Sigmoid colon (tissue), 7 donors: ENCODE measurements around the gene CRY2. TPM values are rescaled to one million over a fixed set of nuclear protein-coding genes. Genes with fewer than 3 reads are reported as not detected.
"Not testable (repeated sequence)": the region's sequence is repeated elsewhere in the genome, so short reads cannot be mapped to it uniquely, and the experiment has no call there.

Experiments
- DNase-seq: peaks from one replicate; pipeline ENCODE4 v3.0.0-alpha.2; 2019
- H3K27ac ChIP-seq, 4 donors: fragments of 200-600 bp; sonication (generic); one replicate each; pipeline ENCODE4 v1.5.1; 2016 to 2019; ENCODE audit warnings: mild to moderate bottlenecking in 1 of 4
- H3K27me3 ChIP-seq, 3 donors: fragments of 200-600 bp; sonication (generic); one replicate each; pipeline ENCODE4 v1.5.1; 2019; ENCODE audit warnings: mild to moderate bottlenecking in 1 of 3
- H3K36me3 ChIP-seq, 4 donors: fragments of 200-600 bp; sonication (generic); one replicate each; pipeline ENCODE4 v1.5.1; 2016 to 2019
- H3K4me1 ChIP-seq, 4 donors: fragments of 200-600 bp; sonication (generic); one replicate each; pipeline ENCODE4 v1.5.1; 2017 to 2019
- H3K4me3 ChIP-seq, 4 donors: fragments of 200-600 bp; sonication (generic); one replicate each; pipeline ENCODE4 v1.5.1; 2017 to 2019; ENCODE audit warnings: mild to moderate bottlenecking in 2 of 4, moderate library complexity in 1 of 4
- H3K9me3 ChIP-seq, 4 donors: fragments of 200-600 bp in 3 of 4; sonication (generic) in 3 of 4; one replicate each; pipeline versions ENCODE4 v1.5.1 to v1.6.1; 2013 to 2019
- EP300 ChIP-seq, 4 donors: sonication (generic); formaldehyde crosslinking; IDR thresholded peaks; one replicate each; pipeline ENCODE4 v1.6.1; 2017; ENCODE audit warnings: antibody characterized with exemption in 4 of 4
- POLR2A ChIP-seq, 2 donors: fragments of 450-650 bp; IDR thresholded peaks; one replicate each; pipeline ENCODE4 v1.6.1; 2016; ENCODE audit warnings: antibody characterized with exemption in 2 of 2, mild to moderate bottlenecking in 2 of 2, moderate library complexity in 2 of 2
- POLR2AphosphoS5 ChIP-seq, 4 donors: sonication (generic); formaldehyde crosslinking; IDR thresholded peaks; one replicate each; pipeline ENCODE4 v1.6.1; 2017; ENCODE audit warnings: antibody characterized with exemption in 4 of 4
- WGBS, 2 donors: extraction: QIAGEN DNeasy Blood & Tissue Kit; methylation state at CpG; one replicate each; pipeline ENCODE4 v1.1.7; 2013; 5-methylcytosine and 5-hydroxymethylcytosine counted together
- intact Hi-C: fragments of 100-400 bp; cut with DNase I; formaldehyde crosslinking; loops from one replicate; pipeline ENCODE4 v1.15.1; 2023
- polyA plus RNA-seq, 3 donors: library from polyadenylated mRNA; stranded (reverse); fragments of 200-250 nt; gene quantifications; one replicate each; pipeline ENCODE4 v1.2.3, GENCODE V29; 2013
- total RNA-seq, 4 donors: library from RNA; depleted of rRNA; stranded (reverse); fragments of >200 nt; gene quantifications; one replicate each; pipeline ENCODE4 v1.1.0, GENCODE V29; 2016
- TF ChIP-seq, protein P1 (sequence below), 4 experiments: fragments of 450-650 bp in 3 of 4; fragments of 200-600 bp in 1 of 4; IDR thresholded peaks; one replicate each; pipeline ENCODE4 v1.5.1; 2016 to 2019; ENCODE audit warnings: antibody characterized with exemption in 4 of 4, mild to moderate bottlenecking in 3 of 4, moderate library complexity in 2 of 4
- donor health status: healthy with polysubstance abuse.
- donor health status: Bipolar disorder and iron deficiency.
- donor health status: healthy.

The CRY2 gene
- total and polyA plus RNA-seq, 7 donors = 5.3 to 49.3 (median 27.5) TPM

GRCh38 chr11:45904309-45904915 is 57.1 kb downstream of the CRY2 start:
- intact Hi-C loops = loop anchor here (5.0 kb wide), 2 partner anchors 42 to 62 kb away; no protein-coding TSS in a partner anchor
- Histone ChIP-seq H3K27ac (no peak overlapping the region), H3K36me3 (peaks cover 0 to 27% (median 1%) of the 10 kb centered on the region in 4 donors), H3K9me3 (no peaks in the 10 kb centered on the region), H3K27me3 (no peaks in the 10 kb centered on the region), H3K4me3 (no peak overlapping the region), H3K4me1 (peaks cover 0 to 19% (median 16%) of the 10 kb centered on the region in 4 donors)
- DNase-seq = no peak
- no peak for TF ChIP-seq POLR2AphosphoS5 (IDR thresholded peaks at IDR 0.05)
- no peak for TF ChIP-seq EP300 (IDR thresholded peaks at IDR 0.05)
- TF ChIP-seq POLR2A (IDR thresholded peaks at IDR 0.05) = no peak
- TF ChIP-seq, protein P1, sequence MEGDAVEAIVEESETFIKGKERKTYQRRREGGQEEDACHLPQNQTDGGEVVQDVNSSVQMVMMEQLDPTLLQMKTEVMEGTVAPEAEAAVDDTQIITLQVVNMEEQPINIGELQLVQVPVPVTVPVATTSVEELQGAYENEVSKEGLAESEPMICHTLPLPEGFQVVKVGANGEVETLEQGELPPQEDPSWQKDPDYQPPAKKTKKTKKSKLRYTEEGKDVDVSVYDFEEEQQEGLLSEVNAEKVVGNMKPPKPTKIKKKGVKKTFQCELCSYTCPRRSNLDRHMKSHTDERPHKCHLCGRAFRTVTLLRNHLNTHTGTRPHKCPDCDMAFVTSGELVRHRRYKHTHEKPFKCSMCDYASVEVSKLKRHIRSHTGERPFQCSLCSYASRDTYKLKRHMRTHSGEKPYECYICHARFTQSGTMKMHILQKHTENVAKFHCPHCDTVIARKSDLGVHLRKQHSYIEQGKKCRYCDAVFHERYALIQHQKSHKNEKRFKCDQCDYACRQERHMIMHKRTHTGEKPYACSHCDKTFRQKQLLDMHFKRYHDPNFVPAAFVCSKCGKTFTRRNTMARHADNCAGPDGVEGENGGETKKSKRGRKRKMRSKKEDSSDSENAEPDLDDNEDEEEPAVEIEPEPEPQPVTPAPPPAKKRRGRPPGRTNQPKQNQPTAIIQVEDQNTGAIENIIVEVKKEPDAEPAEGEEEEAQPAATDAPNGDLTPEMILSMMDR (IDR thresholded peaks at IDR 0.05) = no peak
- 46 to 80% methylated on average over 15 of the region's 15 CpGs for WGBS, 2 donors

GRCh38 chr11:45905095-45905494 is 57.8 kb downstream of the CRY2 start:
- intact Hi-C loops = no loop called here
- H3K4me1 ChIP-seq = peaks cover 0 to 14% (median 12%) of the 10 kb centered on the region in 4 donors

GRCh38 chr11:45905576-45905975 is 58.3 kb downstream of the CRY2 start:
- 23 to 42% methylated on average over 6 of the region's 6 CpGs for WGBS, 2 donors
- peaks cover 0 to 38% (median 7%) of the 10 kb centered on the region in 4 donors for H3K36me3 ChIP-seq
- H3K9me3 ChIP-seq, DNase-seq, H3K4me3 ChIP-seq, H3K27me3 ChIP-seq, H3K27ac ChIP-seq, intact Hi-C loops: not testable (repeated sequence)
- H3K4me1 ChIP-seq = peaks cover 0 to 10% (median 8%) of the 10 kb centered on the region in 4 donors

More at GRCh38 chr11:45905095-45905494, 57.8 kb downstream of the CRY2 start:
- H3K4me3 ChIP-seq = no peak overlapping the region
- no peaks in the 10 kb centered on the region for H3K9me3 ChIP-seq
- DNase-seq = no peak
- no peak overlapping the region for H3K27ac ChIP-seq
- H3K27me3 ChIP-seq = no peaks in the 10 kb centered on the region
- TF ChIP-seq POLR2AphosphoS5 (IDR thresholded peaks at IDR 0.05) = no peak
- no peak for TF ChIP-seq EP300 (IDR thresholded peaks at IDR 0.05)
- TF ChIP-seq, protein P1 (IDR thresholded peaks at IDR 0.05) = no peak
- TF ChIP-seq POLR2A (IDR thresholded peaks at IDR 0.05) = no peak
- WGBS, 2 donors = 92 to 93% methylated on average over 19 of the region's 19 CpGs
- peaks cover 0 to 34% (median 5%) of the 10 kb centered on the region in 4 donors for H3K36me3 ChIP-seq

- Histone ChIP-seq H3K4me3 (no peak overlapping the region), H3K9me3 (no peaks in the 10 kb centered on the region), H3K27me3 (no peaks in the 10 kb centered on the region), H3K4me1 (peaks cover 0 to 4% (median 2%) of the 10 kb centered on the region in 4 donors), H3K36me3 (peaks cover 0 to 44% (median 13%) of the 10 kb centered on the region in 4 donors), H3K27ac (no peak overlapping the region)
- 16 to 47% methylated on average over 19 of the region's 19 CpGs for WGBS, 2 donors
- no peak for DNase-seq
- intact Hi-C loops = no loop called here
- TF ChIP-seq, protein P1 (IDR thresholded peaks at IDR 0.05) = no peak
- peak in 1 of 4 donors; percentile 12 for TF ChIP-seq POLR2AphosphoS5 (IDR thresholded peaks at IDR 0.05)
Measured at GRCh38 chr11:45906096-45906682, 58.9 kb downstream of the CRY2 start.

DNA sequence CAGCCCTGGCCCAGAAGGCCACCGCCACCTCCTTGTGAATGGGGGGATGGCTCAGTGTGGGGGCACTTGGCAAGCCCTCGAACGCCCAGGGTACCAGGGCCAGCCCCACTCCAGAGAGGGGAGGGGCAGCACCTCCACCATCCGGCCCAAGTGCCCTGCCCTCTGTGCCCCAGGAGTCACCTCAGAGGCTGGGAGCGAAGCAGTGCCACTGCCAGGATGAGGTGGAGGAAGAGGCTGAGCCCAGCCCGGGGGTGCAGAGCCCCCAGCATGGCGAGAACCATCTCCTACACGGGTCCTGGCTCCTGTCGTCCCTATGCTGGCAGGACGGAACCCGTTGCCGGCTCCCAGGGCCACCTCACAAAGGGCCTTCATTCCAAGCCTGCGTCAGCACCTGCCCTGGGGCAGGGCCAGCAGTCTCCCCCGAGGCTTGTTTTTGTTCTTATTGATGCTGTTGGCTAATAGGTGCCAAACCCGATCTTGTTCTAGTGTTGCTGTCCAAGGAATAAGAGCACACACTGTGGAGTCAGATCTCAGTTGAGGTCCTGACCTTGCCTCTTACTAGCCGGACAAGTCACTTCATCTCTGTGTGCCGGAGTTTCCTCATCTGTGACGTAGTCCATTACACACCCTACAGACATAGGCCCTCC is 59.8 kb downstream of the CRY2 start, which contains the start of gene FREY1:
FREY1 (minus strand) TSS at position 307 of the 647 bp plus-strand sequence; CDS start at position 281, 26 bp downstream.
- intact Hi-C loops = no loop called here

More for the DNA sequence above, 59.8 kb downstream of the CRY2 start, which contains the start of gene FREY1:
- Histone ChIP-seq H3K9me3 (no peaks in the 10 kb centered on the region), H3K4me1 (no peaks in the 10 kb centered on the region), H3K27me3 (no peaks in the 10 kb centered on the region), H3K27ac (no peak within 1 kb of the TSS), H3K36me3 (peaks cover 0 to 53% (median 19%) of the 10 kb centered on the region in 4 donors), H3K4me3 (no peak within 1 kb of the TSS)
- no peak for DNase-seq
- TF ChIP-seq EP300 (IDR thresholded peaks at IDR 0.05) (no peak), POLR2A (IDR thresholded peaks at IDR 0.05) (no peak), POLR2AphosphoS5 (IDR thresholded peaks at IDR 0.05) (no peak)
- TF ChIP-seq, protein P1 (IDR thresholded peaks at IDR 0.05) = no peak
- WGBS, 2 donors = 39 to 81% methylated on average over 18 of the region's 18 CpGs
